Measurements from ENCODE around the gene BTD.

- no peak for TF ChIP-seq POLR2A (IDR thresholded peaks at IDR 0.05; ENCODE audit: low read depth, low read length)
- TF ChIP-seq POLR2AphosphoS5 (IDR thresholded peaks at IDR 0.05; ENCODE audit: low read depth, low read length), result no peak
- TF ChIP-seq TAF1 (IDR thresholded peaks at IDR 0.05; ENCODE audit: borderline replicate concordance, low read depth, low read length), result no peak
These were observed 54.8 kb downstream of the BTD start for GRCh38 chr3:15656342-15656741.

Measured in GM12892 (cell line).